GM12892 (cell line): Measurements from ENCODE around the gene PDF.

Source experiments
- DNase-seq: peaks from one replicate; pipeline ENCODE4 v3.0.0; 2011; ENCODE audit not compliant: insufficient read length
- FAIRE-seq: peaks from 2 replicates; lab custom pipeline; 2011; peaks lifted over from hg19 to GRCh38; lab: Jason Lieb, UNC
- POLR2A ChIP-seq: IDR thresholded peaks from 2 replicates; pipeline ENCODE4 v1.6.1; 2011; ENCODE audit warnings: low read depth, low read length, control low read depth
- POLR2AphosphoS5 ChIP-seq: IDR thresholded peaks from 2 replicates; pipeline ENCODE4 v1.6.1; 2011; ENCODE audit warnings: low read depth, low read length, control low read depth
- TAF1 ChIP-seq: IDR thresholded peaks from 2 replicates; pipeline ENCODE4 v1.6.1; 2011; ENCODE audit warnings: low read depth, mild to moderate bottlenecking, control low read depth, low read length, borderline replicate concordance

The PDF gene

DNA sequence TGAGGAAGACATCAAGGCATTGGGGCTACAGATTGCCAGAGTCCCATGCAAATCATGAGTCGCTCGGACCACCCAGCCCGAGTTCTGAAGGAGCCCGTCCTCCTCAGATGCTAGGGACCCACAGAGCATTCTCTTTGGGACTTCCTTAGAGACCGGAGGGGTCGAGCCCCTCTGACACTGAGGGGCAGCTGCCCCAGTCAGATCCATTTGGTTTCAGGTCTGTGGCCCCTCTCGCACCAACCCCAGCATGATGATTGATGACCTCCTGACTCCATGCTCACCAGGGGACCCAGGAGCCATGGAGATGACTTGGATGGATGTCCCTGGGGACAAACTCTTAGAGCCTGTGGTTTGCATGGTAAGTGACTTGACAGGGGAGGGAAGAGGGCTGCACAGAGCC, 8.0 kb downstream of the PDF start:
- FAIRE-seq (no peak), DNase-seq (no peak)
- TF ChIP-seq POLR2AphosphoS5 = no peak
- TF ChIP-seq POLR2A = no peak
- no peak for TF ChIP-seq TAF1

DNA sequence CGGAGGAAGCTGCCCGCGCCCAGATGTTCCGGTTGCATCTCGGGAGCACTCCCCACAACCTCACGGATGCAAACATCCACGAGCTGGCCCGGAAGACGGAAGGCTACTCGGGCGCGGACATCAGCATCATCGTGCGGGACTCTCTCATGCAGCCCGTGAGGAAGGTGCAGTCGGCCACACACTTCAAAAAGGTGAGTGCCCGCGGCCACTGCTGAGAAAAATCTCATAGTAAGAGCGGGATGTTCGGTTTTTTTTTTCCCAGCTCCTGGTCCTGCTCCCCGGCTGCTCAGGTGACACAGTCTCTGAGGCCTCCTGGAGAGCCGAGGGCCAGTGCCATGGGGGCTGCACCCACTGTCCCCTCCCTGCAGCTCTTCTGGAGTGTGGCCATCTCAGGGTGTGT, 9.3 kb downstream of the PDF start:
- DNase-seq (no peak), FAIRE-seq (no peak)
- TF ChIP-seq TAF1 (no peak), POLR2AphosphoS5 (no peak), POLR2A (no peak)

DNA sequence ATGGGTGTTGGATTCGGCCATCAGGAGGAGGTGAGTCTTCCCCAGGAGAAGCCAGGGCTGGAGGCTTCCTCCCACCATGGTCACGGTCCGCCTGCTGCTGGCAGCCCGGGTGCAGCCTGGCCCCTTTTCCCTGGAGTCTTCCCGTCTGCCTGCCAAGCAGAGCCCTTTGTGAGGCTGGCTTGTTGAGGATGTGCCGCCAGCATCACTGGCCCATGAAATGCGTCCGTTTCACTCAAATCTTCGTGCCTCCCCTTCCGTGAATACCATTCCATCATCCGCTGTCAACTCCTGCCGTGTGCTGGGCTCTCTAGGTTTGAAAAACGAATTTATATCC, 9.7 kb downstream of the PDF start:
- TF ChIP-seq POLR2AphosphoS5 (no peak), TAF1 (no peak), POLR2A (no peak)
- no peak for DNase-seq
- FAIRE-seq = no peak

DNA sequence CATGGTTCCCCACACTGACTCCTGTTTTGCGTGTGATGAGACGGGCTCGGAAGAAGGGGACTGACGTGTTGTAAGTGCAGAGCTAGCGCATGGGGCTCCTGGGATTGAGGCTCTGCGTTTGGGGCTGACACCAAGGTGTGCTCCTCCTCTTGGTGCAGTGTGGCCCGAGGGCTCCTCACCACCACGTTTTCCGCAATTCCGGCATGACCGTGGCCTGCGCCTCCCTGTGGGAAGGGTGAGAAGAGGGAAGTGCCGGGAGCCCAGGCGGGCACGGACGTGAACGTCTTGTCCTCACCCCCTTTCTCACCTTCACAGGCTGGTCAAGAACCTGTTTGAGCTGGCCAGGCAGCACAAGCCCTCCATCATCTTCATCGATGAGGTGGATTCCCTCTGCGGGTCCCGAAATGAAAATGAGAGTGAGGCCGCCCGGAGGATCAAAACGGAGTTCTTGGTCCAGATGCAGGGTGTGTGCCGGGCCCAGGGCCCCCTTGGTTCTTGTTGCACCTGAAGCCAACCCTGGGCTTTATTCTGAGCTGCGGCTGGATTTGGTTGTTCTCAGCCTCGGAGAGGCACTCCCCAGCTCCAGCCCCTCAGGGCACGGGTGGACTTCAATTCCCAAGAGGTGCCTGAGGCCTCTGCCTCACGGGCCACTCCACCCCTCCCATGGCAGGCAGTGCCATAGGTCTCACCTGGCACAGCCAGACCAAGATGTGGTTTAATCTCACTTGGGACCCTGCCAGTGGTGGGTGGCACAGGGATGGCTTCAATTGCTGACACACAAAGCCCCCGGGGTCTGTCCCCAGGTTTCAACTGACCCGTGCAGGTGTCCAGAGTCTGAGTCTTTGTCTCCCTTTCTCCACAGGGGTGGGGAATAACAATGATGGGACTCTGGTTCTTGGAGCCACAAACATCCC, 10.3 kb downstream of the PDF start:
- FAIRE-seq (no peak), DNase-seq (no peak)
- TF ChIP-seq POLR2AphosphoS5 (no peak), POLR2A (no peak), TAF1 (no peak)

DNA sequence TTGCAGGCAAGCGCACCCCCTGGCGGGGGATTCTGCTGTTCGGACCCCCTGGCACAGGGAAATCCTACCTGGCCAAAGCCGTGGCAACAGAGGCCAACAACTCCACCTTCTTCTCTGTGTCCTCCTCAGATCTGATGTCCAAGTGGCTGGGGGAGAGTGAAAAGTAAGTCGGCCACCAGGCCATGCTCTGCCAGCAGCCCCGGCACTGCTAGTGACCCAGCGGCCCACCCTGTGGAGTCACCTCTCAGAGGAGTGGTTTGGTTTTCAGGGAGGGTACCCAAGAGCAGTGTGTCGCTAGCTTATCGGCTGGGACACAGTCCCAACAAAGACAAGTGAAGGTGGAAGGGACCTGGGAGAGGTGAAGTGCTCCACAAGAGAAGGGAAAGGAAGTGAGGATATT, 11.0 kb downstream of the PDF start:
- TF ChIP-seq POLR2A (no peak), POLR2AphosphoS5 (no peak), TAF1 (no peak)
- FAIRE-seq (no peak), DNase-seq (no peak)

DNA sequence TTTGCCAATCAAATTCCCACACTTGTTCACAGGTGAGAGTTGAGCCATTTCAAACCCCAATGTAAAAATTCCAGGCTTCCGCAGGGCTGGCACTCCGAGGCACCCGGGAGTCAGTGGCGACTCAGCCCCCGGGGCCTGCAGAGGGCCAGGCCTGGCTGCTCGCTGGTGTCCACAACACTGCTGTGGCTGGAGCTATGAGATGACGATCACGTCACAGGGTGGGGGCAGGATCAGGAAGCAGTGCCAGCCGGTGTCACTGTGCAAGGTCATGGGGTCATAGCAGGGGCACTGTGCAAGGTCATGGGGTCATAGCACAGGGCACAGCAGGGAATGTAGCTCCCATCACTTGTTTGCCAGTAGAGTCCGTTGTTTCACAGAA, 11.5 kb downstream of the PDF start:
- TF ChIP-seq POLR2AphosphoS5 = no peak
- TF ChIP-seq POLR2A = no peak
- TF ChIP-seq TAF1 = no peak
- no peak for FAIRE-seq

DNA sequence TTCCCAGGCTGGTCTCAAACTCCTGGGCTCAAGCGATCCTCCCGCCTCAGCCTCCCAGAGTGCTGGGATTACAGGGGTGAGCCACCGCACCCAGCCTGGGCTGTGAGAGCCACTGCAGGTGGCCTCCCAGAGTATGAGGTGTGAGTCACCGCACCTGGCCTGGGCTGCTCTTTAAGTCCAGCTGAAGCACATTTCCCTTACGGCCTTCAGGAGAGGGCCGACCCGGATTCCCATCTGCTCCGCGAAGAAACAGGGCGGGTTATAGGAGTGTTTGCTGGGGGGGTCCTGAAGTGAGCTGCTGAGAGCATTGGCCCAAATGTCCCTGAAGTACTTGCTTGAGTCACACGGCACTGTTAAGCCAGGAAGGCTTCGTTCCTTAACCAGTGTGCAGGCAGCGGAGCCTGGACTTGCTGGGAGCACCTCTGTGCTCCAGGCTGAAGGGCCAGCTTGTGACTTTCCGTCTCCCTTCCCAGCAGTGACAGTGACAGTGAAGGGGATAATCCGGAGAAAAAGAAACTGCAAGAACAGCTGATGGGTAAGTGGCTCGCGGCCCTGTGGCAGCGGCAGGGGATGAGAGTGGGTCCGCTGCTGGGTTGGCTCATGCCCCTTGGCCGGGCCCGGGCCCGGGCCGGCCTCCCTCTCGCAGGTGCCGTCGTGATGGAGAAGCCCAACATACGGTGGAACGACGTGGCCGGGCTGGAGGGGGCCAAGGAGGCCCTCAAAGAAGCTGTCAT, 12.0 kb downstream of the PDF start:
- FAIRE-seq = no peak
- no peak for DNase-seq
- TF ChIP-seq TAF1 (no peak), POLR2A (no peak), POLR2AphosphoS5 (no peak)

More for the DNA sequence above, 11.5 kb downstream of the PDF start:
- no peak for DNase-seq

DNA sequence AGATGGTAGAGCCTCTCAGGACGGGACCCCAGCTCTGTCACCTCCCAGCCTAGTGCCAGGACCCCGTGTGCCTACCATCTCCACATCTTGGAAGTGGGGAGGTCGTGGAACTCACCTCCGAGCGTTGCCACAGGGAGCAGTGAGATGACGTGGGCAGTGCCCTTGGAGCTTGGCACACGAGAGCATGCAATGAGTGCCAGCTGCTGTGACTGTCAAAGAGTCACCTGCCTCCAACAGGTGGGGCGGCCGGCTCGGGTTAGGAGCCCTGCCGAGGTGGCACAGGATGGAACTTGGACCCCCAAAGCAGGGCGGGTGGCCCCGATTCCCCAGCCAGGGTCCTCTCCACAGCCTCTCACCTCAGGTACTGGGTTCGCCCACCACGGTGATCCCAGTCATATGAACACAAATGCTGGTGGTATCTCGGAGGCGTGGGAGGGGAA, 13.8 kb downstream of the PDF start:
- TF ChIP-seq POLR2A = no peak
- no peak for TF ChIP-seq TAF1
- no peak for TF ChIP-seq POLR2AphosphoS5
- DNase-seq (no peak), FAIRE-seq (no peak)

DNA sequence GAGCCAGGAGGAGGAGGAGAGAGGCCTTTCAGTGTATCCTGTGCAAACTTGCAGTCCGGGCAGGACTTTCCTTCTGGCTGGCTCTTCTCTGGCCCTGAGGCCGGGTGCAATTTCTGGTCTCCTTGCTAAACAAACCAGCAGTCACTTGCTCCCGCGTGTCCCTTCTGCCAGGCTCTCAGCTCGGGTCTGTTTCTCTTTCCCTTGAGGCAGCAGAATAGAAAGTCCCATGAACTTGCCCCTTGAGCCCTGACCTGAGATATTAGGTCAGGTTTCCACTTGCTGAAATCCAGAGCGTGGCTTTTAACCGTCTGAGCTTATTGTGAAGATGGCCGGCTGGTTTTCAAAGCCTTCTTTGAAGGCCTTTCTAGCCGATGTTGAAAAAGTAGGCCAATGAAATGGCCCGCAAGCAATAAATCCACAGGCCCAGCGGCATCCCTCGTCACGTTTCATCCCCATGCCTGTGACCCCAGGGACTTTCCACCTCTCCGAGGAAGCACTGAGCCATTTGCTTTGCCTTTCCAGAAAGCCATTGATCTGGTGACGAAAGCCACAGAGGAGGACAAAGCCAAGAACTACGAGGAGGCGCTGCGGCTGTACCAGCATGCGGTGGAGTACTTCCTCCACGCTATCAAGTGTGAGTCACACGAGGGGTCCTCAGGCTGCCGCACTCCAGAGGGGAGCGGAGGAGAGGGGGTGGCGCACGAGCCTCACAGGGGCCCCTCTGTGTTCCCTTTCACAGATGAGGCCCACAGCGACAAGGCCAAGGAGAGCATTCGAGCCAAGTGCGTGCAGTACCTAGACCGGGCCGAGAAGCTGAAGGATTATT, 14.7 kb downstream of the PDF start:
- FAIRE-seq (no peak), DNase-seq (no peak)
- no peak for TF ChIP-seq TAF1

DNA sequence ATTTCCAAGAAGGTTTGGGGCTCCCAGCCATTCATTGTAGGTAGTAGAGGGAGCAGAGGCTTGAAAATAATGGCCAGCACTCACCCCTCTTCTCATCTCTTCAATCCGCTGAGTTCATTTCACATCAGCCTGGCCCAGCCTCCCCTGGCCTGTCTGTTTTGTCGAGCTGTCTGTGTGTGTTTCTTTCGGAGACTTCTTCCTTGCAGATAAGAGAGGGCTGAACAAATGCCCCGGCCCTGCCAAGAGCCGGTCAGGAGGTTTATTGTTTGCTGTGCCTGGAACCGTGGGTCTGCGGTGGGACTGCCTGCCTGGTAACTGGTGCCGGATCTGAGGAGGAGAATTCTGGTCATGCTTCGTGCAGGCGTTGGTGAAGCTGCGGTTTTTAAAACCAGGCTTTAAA, 15.9 kb downstream of the PDF start:
- FAIRE-seq (no peak), DNase-seq (no peak)
- TF ChIP-seq TAF1 = no peak

DNA sequence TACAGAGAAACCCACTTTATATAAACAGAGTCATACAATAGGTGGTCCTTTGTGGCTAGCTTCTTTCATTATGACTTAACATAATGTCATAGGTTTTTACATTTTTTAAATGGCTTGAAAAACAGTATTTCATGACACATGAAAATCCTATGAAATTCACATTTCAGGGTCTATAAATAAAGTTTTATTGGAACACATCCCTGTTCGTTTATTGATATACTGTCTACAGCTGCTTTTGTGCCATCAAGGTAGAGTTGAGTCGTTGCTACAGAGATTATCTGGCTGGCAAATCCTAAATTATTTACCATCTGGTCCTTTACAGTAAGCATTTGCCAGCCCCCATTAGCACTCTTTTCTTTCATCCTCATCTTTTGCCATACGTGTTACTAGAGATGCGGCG, 16.9 kb downstream of the PDF start:
- TF ChIP-seq POLR2A (no peak), POLR2AphosphoS5 (no peak), TAF1 (no peak)
- DNase-seq (no peak), FAIRE-seq (peak; percentile 9)
